ENCODE results near the gene SLC12A7. TPM values are rescaled to one million over a fixed set of nuclear protein-coding genes. Genes with fewer than 3 reads are reported as not detected.

SLC12A7 gene
- total and polyA plus RNA-seq, 9 of the 15 experiments (the other 6 are each of a cell fraction or from before 2014, with no cell fraction given): 0.01 to 3.1 (median 0.56) TPM

DNA sequence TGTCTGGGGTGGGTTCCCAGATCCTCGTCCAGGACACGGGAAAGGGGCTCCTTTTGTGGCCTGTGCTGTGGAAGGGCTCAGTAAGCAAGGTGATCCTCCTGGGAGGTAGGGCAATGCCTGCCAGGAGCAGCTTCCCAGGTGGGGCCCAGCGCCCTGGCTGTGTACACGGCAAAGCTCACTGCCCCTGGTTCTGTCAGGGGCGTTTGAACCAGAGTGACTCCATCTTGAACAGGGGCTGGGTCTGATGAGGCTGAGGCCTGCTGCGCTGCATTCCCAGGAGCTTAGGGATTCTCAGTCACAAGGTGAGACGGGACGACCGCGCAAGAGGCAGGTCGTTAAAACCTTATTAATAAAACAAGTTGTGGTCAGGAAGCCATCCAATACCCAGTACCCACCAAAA, 19.9 kb upstream of the SLC12A7 start (continued):
- TF ChIP-seq, protein P1, sequence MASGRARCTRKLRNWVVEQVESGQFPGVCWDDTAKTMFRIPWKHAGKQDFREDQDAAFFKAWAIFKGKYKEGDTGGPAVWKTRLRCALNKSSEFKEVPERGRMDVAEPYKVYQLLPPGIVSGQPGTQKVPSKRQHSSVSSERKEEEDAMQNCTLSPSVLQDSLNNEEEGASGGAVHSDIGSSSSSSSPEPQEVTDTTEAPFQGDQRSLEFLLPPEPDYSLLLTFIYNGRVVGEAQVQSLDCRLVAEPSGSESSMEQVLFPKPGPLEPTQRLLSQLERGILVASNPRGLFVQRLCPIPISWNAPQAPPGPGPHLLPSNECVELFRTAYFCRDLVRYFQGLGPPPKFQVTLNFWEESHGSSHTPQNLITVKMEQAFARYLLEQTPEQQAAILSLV (tag; IDR thresholded peaks at IDR 0.05): peak; percentile 72; the same call in 1 of the 2 replicates
- peak; percentile 92 for TF ChIP-seq PTTG1 (tag; IDR thresholded peaks at IDR 0.05; ENCODE audit: low read depth)
- TF ChIP-seq MAX (CRISPR knock-in tag; IDR thresholded peaks at IDR 0.05): no peak
- TF ChIP-seq ZNF398 (CRISPR knock-in tag; IDR thresholded peaks at IDR 0.05): peak; percentile 46; the same call in 1 of the 2 replicates
- peak; percentile 77; the same call in 1 of the 2 replicates for TF ChIP-seq KLF13 (tag; IDR thresholded peaks at IDR 0.05; ENCODE audit: borderline replicate concordance, low read depth)
- TF ChIP-seq NCOA2 (IDR thresholded peaks at IDR 0.05; ENCODE audit: partially characterized antibody in 2 of 2): no peak
- TF ChIP-seq, protein P2, sequence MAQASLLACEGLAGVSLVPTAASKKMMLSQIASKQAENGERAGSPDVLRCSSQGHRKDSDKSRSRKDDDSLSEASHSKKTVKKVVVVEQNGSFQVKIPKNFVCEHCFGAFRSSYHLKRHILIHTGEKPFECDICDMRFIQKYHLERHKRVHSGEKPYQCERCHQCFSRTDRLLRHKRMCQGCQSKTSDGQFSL (CRISPR knock-in tag; IDR thresholded peaks at IDR 0.05): no peak
- TF ChIP-seq, protein P2 (tag; IDR thresholded peaks at IDR 0.05): peak in 1 of 2 experiments; percentile 92; a peak in 3 of 4 replicates
- TF ChIP-seq, protein P3, sequence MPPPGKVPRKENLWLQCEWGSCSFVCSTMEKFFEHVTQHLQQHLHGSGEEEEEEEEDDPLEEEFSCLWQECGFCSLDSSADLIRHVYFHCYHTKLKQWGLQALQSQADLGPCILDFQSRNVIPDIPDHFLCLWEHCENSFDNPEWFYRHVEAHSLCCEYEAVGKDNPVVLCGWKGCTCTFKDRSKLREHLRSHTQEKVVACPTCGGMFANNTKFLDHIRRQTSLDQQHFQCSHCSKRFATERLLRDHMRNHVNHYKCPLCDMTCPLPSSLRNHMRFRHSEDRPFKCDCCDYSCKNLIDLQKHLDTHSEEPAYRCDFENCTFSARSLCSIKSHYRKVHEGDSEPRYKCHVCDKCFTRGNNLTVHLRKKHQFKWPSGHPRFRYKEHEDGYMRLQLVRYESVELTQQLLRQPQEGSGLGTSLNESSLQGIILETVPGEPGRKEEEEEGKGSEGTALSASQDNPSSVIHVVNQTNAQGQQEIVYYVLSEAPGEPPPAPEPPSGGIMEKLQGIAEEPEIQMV (tag; conservative IDR thresholded peaks at IDR 0.05; ENCODE audit: low read depth): peak; percentile 89
- peak; percentile 77 for TF ChIP-seq ZNF175 (CRISPR knock-in tag; IDR thresholded peaks at IDR 0.05; ENCODE audit: low read depth)
- TF ChIP-seq ZNF644 (tag; IDR thresholded peaks at IDR 0.05; ENCODE audit: low read depth): peak; percentile 69; the same call in 1 of the 2 replicates
- TF ChIP-seq ETV5 (CRISPR knock-in tag; IDR thresholded peaks at IDR 0.05; ENCODE audit: low read depth): no peak
- TF ChIP-seq ZFPM2 (CRISPR knock-in tag; IDR thresholded peaks at IDR 0.05): peak; percentile 80; the same call in 1 of the 2 replicates
- peak; percentile 61; the same call in 1 of the 2 replicates for TF ChIP-seq GTF2E2 (tag; IDR thresholded peaks at IDR 0.05)
- TF ChIP-seq TFE3 (CRISPR knock-in tag; IDR thresholded peaks at IDR 0.05): no peak
- peak; percentile 80; the same call in 1 of the 2 replicates for TF ChIP-seq HSF4 (CRISPR knock-in tag; IDR thresholded peaks at IDR 0.05; ENCODE audit: borderline replicate concordance)
- peak; percentile 65; the same call in 1 of the 2 replicates for TF ChIP-seq ZBTB34 (CRISPR knock-in tag; IDR thresholded peaks at IDR 0.05)
- TF ChIP-seq ZNF707 (CRISPR knock-in tag; conservative IDR thresholded peaks at IDR 0.05): 0 out of 2 replicates have a peak, but pooled peaks have one; percentile 12

All from K562 (cell line).